Skin of body (tissue), 2 donors: ENCODE data around the gene ITGB3. TPM values are rescaled to one million over a fixed set of nuclear protein-coding genes. Genes with fewer than 3 reads are reported as not detected.
"Not testable (repeated sequence)": the region's sequence is repeated elsewhere in the genome, so short reads cannot be mapped to it uniquely, and the experiment has no call there.

Experiments used
- DNase-seq: peaks from one replicate; lab custom pipeline; 2025; lab: John Stamatoyannopoulos, UW
- total RNA-seq: library from RNA; depleted of rRNA; stranded (reverse); fragments of >200 nt; gene quantifications from one replicate; pipeline ENCODE4 v1.2.3, GENCODE V29; 2014

ITGB3 gene
- total RNA-seq, 1 donor from 2014 or later, result 11.6 TPM

GRCh38 chr17:47222047-47222446, 31.6 kb upstream of the ITGB3 start:
- DNase-seq, result no peak

- no peak for DNase-seq
Measured at GRCh38 chr17:47223007-47223406, 30.6 kb upstream of the ITGB3 start.

GRCh38 chr17:47223460-47223859, 30.2 kb upstream of the ITGB3 start:
- no peak for DNase-seq

DNA sequence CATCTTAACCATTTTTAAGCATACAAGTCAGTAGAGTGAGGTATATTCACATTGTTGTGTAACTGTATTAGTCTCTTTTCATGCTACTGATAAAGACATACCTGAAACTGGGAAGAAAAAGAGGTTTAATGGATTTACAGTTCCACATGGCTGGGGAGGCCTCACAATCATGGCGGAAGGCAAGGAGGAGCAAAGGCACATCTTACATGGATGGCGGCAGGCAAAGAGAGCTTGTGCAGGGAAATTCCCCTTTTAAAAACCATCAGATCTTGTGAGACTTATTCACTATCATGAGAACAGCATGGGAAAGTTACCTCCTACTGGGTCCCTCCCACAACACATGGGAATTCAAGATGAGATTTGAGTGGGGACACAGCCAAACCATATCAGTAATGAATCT, 29.6 kb upstream of the ITGB3 start:
- DNase-seq, result not testable (repeated sequence)

DNA sequence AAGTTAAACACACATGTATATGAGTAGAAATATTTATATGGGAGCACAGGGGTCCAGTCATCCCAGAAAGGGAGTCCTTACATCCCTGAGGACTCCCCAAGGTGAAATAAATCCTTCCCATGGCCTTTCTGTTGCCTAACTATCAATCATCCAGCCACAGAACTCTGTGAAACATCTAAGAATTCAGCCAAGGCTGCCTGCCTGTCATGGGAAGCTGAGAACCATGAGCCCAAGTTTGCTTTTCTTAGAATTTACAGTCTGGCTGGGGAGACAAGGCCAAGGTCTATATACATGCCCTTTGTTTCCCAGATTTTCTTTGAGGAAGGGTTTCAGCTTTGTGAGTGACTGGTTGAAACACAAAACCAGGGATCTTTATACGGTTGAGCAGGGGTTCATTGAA, 28.7 kb upstream of the ITGB3 start:
- DNase-seq, result no peak

DNA sequence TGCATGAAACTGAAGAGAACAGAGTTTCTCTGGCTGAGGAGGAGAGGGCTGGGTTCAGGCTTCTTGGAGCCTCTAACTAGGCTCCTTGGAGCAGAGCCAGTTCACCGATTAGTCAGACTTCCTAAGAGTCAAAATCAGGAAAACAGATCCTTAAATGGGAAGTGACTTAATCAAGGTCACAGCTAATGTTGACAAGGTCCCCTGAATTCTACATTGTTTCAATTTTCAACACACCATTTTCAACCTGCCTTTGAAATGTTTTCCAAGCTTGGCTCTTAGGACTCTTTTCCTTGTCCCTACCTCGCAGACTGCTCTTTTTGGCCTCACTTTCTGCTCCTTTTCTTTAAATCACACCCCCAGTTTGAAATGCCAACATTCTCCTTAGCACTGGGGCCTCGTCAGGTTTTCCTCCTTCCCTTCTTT, 28.2 kb upstream of the ITGB3 start:
- peak; percentile 19 for DNase-seq

- no peak for DNase-seq
Measured at GRCh38 chr17:47225911-47226688, 27.5 kb upstream of the ITGB3 start.

DNA sequence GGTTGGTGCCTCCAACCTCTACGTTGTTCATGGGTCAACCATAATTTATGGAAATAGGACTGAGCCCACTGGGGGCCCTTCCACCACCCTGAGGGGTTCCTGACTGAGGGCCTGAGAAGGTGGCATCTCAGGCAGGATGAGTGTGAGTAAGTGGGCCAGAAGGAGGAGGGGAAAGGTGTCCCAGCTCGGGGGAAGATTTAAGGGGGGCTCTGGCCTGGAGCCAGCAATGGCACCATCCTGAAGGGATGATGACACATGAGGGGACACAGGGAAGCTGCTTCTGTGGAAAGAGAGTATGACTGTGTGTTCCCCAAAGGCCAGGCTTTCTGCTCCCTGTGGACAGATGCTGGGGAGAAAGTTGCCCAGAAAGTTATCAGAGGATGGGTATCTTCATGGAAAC, 25.8 kb upstream of the ITGB3 start:
- DNase-seq, result no peak

DNA sequence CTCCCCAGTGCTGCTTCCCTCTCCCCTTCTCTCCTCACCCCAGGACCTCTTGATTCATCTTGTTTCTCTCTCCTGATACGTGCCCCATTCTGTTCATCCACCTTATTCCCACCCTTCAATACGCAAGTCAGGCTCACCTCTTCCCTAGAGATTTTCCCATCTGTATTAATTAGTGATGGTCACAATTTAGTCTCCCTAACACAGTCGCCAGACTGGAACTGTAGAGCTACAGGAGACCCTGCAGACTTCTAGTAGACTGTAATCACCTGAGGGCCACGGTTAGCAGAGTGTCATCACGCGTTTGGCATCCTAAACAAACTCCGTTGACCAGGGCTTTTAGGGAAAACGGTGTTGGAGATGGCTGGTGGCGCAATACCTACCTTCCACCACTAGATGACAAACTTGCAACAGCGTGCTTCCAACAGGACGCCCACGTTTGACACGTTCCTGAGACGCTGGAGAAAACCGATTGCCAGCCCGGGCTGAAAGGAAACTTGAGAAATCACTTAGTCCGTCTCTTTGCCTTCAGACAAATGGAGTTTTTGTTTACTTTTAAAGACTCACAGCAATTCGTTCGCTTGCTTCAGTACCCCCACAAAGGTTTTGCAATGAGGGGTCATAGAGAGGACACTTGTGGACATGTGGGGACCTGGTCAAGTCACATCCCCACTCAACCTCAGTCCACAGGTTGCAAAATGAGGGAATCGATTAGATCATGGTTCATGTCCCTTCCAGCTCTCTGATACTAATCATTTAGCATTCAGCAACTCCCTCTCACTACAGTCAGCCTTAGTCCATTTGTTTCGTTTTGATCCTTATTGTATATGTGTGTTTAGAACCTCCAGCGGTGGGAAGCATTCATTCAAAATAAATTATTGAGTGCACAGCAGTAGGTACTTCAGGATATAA, 23.8 kb upstream of the ITGB3 start:
- DNase-seq, result peak; percentile 91

GRCh38 chr17:47230864-47231263, 22.8 kb upstream of the ITGB3 start:
- no peak for DNase-seq

GRCh38 chr17:47231334-47231733, 22.3 kb upstream of the ITGB3 start:
- DNase-seq, result no peak

DNA sequence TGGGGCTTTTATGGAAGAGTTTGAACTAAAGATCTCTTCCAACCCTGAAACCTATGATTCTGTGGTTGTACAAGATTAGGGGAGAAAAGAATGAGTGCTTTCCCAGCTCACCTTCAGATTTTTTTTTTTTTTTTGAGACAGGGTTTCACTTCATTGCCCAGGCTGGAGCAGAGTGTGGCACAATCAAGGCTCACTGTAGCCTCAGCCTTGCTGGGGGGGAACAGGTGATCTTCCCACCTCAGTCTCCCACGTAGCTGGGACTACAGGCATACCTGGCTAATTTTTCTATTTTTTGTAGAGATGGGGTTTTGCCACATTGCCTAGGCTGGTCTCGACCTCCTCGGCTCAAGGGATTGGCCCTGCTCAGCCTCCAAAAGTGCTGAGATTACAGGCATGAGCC, 21.8 kb upstream of the ITGB3 start:
- DNase-seq, result no peak

- no peak for DNase-seq
Measured at GRCh38 chr17:47232465-47232864, 21.2 kb upstream of the ITGB3 start.

- no peak for DNase-seq
Measured at GRCh38 chr17:47235506-47235905, 18.1 kb upstream of the ITGB3 start.

DNA sequence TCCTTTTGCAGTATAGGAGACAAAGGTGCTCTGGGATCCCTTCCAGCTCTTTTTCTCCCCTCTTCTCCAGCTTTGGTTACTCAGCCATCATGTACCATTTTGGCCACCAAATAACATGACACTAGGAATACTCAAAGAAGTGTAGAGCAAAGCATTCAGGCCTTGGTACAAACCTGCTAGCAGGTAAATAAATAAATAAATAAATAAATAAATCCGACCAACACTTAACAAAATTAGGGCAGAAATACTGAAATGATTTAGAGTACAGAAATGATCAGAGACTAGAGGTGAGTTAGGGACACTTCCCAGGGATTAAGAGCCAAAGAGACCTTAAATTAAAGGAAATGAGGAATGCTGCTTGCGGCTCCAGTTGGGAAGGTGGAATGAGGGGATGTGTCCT, 17.7 kb upstream of the ITGB3 start:
- no peak for DNase-seq

DNA sequence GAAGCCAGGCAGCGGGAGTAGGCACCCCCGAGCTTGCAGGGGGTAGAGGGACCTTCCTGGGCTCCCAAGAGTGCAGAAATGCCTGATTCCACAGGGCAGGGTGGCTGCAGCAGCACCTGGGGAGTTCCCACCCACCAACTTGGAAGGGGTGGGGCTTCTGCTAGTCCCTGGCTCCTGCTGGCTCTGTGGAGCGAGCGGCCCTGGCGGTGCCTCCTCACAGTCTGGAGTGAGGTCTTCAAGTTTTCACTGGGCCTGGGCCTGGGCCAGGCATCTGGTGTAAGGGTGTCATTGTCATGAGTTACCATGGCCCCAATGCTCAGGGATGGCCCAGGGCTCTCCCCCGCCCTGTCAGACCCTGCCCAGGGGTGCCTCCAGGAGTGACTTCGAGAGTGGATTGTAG, 15.8 kb upstream of the ITGB3 start:
- no peak for DNase-seq

- DNase-seq, result no peak
Measured at GRCh38 chr17:47238321-47239010, 15.2 kb upstream of the ITGB3 start.

DNA sequence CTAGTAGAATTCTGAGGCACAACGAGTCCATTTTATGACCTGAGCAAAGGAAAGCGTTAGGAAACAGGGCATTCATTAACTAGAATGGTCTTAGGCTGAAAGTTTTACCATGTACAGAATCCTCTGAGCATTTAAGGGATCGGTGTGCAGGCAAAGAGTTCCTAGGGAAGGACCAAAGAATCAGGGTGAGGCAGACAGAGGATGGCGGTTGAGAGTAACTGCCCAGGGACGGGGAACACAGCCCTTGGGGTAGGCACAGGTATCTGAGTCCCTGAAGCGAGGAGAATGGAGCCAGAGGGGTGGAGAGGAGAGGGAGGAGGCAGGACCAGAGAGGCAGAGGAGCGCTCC, 14.0 kb upstream of the ITGB3 start:
- no peak for DNase-seq

DNA sequence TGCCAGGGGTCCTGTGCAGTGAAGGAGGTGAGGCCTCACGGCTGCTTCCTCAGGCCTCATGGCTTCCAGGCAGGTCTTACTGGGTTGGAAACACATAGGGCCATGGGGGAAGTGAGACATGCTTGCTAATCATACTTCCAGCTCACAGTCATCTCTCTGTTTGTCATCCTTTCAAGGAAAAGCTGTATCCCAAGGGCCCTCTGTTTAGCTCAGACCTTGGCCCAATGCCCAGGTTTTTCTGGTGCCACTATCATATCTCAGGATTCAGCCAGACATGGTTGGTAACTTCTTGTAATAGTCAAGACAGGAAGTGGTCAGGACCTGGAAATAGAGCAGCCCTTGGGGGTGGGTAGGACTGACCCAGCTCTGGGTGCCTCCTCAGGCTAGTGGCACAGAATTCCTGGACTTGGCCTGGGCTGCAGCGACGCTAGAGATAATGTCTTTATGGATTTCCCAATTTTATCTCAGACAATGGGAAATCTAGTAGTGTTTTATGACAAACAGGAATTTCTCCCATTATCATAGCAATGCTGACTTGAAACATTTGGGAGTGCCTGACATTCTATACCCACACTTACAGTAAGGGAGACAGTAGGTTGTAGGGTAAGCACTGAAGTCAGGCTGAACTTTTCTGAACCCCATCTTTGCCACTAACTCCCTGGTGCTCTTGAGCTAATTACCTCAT, 13.5 kb upstream of the ITGB3 start:
- peak; percentile 82 for DNase-seq

- no peak for DNase-seq
Measured at GRCh38 chr17:47240806-47241205, 12.8 kb upstream of the ITGB3 start.

DNA sequence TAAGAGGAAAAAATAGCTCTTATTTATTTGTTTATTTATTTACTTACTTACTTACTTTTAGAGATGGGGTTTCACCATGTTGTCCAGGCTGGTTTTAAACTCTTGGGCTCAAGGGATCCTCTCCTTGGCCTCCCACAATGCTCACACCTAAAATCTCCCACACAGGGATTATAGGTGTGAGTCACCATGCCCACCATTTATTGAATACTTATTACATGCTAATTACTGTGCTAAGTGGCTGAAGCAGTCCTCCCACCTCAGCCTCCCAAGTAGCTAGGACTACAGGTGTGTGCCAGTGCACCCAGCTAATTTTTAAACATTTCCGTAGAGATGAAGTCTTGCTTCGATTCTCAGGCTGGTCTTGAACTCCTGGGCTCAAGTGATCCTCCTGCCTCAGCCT, 11.0 kb upstream of the ITGB3 start:
- DNase-seq, result no peak
